Measurements from ENCODE around the gene CT45A3.
"Not testable (repeated sequence)": the region's sequence is repeated elsewhere in the genome, so short reads cannot be mapped to it uniquely, and the experiment has no call there.

GRCh38 chrX:135734666-135735065, 33.3 kb downstream of the CT45A3 start:
- TF ChIP-seq ZNF274 (IDR thresholded peaks at IDR 0.05; ENCODE audit: low read depth, low read length); YY1 (IDR thresholded peaks at IDR 0.05; ENCODE audit: insufficient read depth, insufficient read length): not testable (repeated sequence)
